ENCODE measurements around the gene UBAC1.

GRCh38 chr9:135883410-135884089 lies 77.6 kb downstream of the UBAC1 start:
- TF ChIP-seq EGR1 (IDR thresholded peaks at IDR 0.05), result no peak
- no peak for TF ChIP-seq TAF1 (IDR thresholded peaks at IDR 0.05; ENCODE audit: low read depth)
- TF ChIP-seq EP300 (IDR thresholded peaks at IDR 0.05; ENCODE audit: borderline replicate concordance), result no peak
- TF ChIP-seq YY1 (IDR thresholded peaks at IDR 0.05; ENCODE audit: low read depth), result no peak
- TF ChIP-seq RAD21 (IDR thresholded peaks at IDR 0.05; ENCODE audit: low read depth), result no peak
- no peak for TF ChIP-seq REST (IDR thresholded peaks at IDR 0.05; ENCODE audit: low read depth)
- no peak for TF ChIP-seq USF1 (IDR thresholded peaks at IDR 0.05)
- no peak for TF ChIP-seq TCF12 (IDR thresholded peaks at IDR 0.05; ENCODE audit: low read depth)
- TF ChIP-seq CEBPB (IDR thresholded peaks at IDR 0.05), result no peak
- no peak for TF ChIP-seq TEAD4 (IDR thresholded peaks at IDR 0.05)
- no peak for TF ChIP-seq NFIC (IDR thresholded peaks at IDR 0.05)
- no peak for TF ChIP-seq MAX (IDR thresholded peaks at IDR 0.05)

All from Ishikawa (cell line).